Activated CD4-positive, alpha-beta T cell treated with anti-CD3 and anti-CD28 coated beads, Interleukin-2, amount 10 ng/mL, durations not matched to agents 7 days and 5 days (primary cell): Measurements from ENCODE around the gene PHACTR1. TPM values are rescaled to one million over a fixed set of nuclear protein-coding genes. Genes with fewer than 3 reads are reported as not detected.

Source experiments
- CTCF ChIA-PET: fragments of 350-600 bp; sonication (Branson Sonifier 250); formaldehyde crosslinking; loops from one replicate; lab custom pipeline; 2021; ENCODE audit warnings: antibody characterized with exemption; lab: Charles Lee
- POLR2A ChIA-PET: fragments of 350-600 bp; sonication (Branson Sonifier 250); formaldehyde crosslinking; loops from one replicate; lab custom pipeline; 2021; ENCODE audit warnings: antibody characterized with exemption; lab: Charles Lee
- DNase-seq: peaks from one replicate; pipeline ENCODE4 v3.0.0-alpha.2; 2020
- H3K27ac Mint-ChIP-seq: one replicate; pipeline ENCODE4 v1.8.0; 2021; ENCODE audit warnings: mild to moderate bottlenecking, moderate library complexity, mixed read lengths
- H3K27me3 Mint-ChIP-seq: one replicate; pipeline ENCODE4 v1.8.0; 2021; ENCODE audit warnings: mixed read lengths
- H3K36me3 Mint-ChIP-seq: one replicate; pipeline ENCODE4 v1.8.0; 2021; ENCODE audit warnings: low read depth, mixed read lengths
- H3K4me1 Mint-ChIP-seq: one replicate; pipeline ENCODE4 v1.8.0; 2021; ENCODE audit warnings: mixed read lengths
- H3K4me3 Mint-ChIP-seq: one replicate; pipeline ENCODE4 v1.8.0; 2021; ENCODE audit warnings: mild to moderate bottlenecking, moderate library complexity, mixed read lengths
- H3K9me3 Mint-ChIP-seq: one replicate; pipeline ENCODE4 v1.8.0; 2021; ENCODE audit warnings: mixed read lengths
- total RNA-seq, 2 experiments: library from RNA; stranded (reverse); gene quantifications; one replicate each; pipeline ENCODE4 v1.2.3, GENCODE V29; 2021

Gene PHACTR1
- total RNA-seq, 2 experiments from 2014 or later, result 0.19 to 0.32 TPM

DNA sequence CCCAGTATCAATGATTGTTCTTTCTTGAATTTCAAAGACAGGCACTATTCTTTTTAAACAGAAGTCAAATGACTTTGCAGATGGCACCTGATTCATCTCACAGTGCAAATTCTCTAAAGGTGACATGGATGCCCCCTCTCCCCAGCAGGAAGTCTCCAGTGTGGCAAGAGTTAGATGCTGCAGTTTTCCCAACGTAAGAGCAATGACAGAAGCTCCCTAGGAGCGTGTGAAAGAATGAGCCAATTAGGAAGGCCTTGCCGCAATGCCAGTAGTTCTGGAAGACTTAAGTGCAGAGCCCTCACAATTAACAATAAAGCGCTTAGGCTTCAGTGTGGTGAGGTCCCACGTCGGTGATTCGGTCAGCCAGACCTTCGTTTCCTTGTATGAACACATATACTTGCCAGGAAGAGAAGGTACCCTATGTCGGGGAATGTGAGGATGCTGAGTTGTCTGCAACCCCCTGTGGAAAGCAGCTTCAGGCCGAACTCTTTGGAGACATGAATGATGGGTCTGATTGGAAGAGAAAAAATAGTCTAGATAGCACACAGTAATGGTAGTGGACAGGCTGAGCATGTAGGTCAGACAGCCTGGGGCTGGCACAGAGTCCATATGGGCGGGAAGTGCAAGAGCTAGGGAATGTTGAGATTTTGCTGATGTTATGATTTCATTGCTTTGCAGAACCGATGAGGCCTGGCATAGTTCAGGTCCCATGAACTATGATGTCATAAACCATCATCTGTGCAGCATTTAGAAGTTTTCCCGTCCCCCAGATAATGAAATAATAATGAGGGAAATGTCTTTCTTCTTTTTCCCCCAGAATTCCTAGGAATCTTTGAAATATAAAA is 132.6 kb downstream of the PHACTR1 start:
- Mint-ChIP-seq H3K27ac (no peak overlapping the region), H3K9me3 (no peaks in the 10 kb centered on the region), H3K4me1 (no peaks in the 10 kb centered on the region), H3K36me3 (no peaks in the 10 kb centered on the region), H3K27me3 (peaks cover 6% of the 10 kb centered on the region), H3K4me3 (no peak overlapping the region)
- DNase-seq, result no peak
- POLR2A ChIA-PET, result interaction anchor here (0.6 kb wide), 1 partner anchor 245 kb away, joined by 3 read pairs; no protein-coding TSS in a partner anchor
- CTCF ChIA-PET, result no interaction called here

DNA sequence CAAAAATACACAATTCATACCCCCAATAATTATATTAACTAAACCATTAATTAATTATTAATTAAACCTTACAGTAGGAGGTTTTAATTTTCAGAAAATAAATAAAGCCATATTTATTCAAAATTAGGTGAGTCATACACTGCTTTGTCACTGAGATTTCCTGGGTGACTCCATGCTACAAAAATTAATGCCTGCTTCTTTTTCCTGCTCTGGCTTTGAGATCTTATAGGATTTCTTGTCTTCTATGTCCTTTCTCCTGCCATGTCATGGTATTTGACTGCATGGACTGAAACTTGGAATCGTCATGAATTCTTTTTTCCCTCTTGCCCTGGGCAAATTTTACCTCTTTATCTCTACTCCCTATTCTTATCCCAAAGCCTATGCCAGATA is 133.2 kb downstream of the PHACTR1 start:
- Mint-ChIP-seq H3K36me3 (no peaks in the 10 kb centered on the region), H3K9me3 (no peaks in the 10 kb centered on the region), H3K4me3 (no peak overlapping the region), H3K27me3 (peaks cover 6% of the 10 kb centered on the region), H3K27ac (no peak overlapping the region), H3K4me1 (no peaks in the 10 kb centered on the region)
- no peak for DNase-seq
- CTCF ChIA-PET, result no interaction called here
- POLR2A ChIA-PET, result no interaction called here

DNA sequence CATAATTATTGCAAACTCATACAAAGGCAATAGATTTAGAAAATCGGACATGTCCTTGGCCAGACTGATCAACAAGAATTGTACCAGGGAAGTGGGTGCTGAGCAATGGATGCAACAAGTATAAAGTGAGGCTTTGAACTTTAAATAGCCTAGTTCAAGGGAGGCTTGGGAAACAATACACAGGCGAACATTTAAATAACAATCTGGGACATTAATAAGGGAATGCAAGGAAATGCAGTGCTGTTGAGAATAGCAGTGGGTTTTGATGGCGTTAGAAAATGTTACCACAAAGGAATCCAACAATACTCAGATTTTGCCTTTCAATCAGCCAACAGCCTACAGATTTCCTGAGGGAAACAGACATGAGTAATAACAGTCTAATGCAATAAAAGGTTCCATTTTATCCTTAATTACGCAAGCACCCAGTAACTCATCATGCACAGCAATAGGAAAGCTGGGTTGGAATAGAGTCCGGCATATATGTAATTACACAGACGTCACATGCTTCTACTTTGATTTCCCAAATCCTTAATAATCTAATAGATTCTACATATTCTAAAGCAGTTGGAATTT is 134.6 kb downstream of the PHACTR1 start:
- Mint-ChIP-seq H3K27me3 (peaks cover 6% of the 10 kb centered on the region), H3K4me3 (no peak overlapping the region), H3K9me3 (no peaks in the 10 kb centered on the region), H3K36me3 (no peaks in the 10 kb centered on the region), H3K27ac (no peak overlapping the region), H3K4me1 (no peaks in the 10 kb centered on the region)
- POLR2A ChIA-PET, result no interaction called here
- CTCF ChIA-PET, result interaction anchor here (0.9 kb wide), 1 partner anchor 10 kb away, joined by 3 read pairs; no protein-coding TSS in a partner anchor
- no peak for DNase-seq

DNA sequence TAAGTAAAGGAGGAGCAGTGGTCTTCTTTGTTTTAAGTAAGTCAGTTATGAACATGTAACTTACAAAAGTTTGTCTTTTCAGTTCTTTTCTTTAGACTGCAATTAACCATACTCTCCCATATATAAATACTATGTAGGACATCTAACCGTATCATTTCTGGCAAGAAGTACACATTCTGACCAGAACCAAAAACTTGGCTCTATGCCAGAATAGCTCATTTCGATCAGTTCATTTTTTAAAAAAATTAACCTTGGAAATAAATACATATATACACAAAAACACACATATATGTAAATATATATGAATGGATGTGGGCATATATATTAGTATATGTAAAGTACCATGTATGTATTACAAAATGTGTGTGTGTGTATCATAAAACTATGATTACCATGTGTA is 145.0 kb downstream of the PHACTR1 start:
- Mint-ChIP-seq H3K36me3 (no peaks in the 10 kb centered on the region), H3K9me3 (no peaks in the 10 kb centered on the region), H3K27me3 (no peaks in the 10 kb centered on the region), H3K4me3 (no peak overlapping the region), H3K27ac (no peak overlapping the region), H3K4me1 (no peaks in the 10 kb centered on the region)
- DNase-seq, result no peak
- ChIA-PET POLR2A (no interaction called here), CTCF (interaction anchor here (1.1 kb wide), 1 partner anchor 10 kb away, joined by 3 read pairs; no protein-coding TSS in a partner anchor)

DNA sequence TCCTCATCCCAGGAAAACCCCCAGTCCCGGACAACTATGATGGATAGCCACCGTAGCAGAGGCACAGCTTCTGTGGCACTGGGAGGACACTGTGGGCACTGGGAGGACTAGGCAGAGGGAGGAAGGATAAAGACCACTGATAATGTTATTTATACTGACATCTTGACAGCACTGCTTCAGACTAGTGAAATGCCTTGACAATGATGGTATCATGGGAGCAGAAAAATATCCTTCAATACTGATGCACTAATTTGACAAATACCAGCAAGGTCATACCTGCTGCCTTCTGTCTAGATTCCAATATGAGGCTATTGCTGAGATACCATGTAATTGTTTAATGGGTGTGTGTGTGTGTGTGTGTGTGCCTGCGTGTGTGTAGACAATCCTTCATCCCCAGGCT is 148.6 kb downstream of the PHACTR1 start:
- Mint-ChIP-seq H3K4me1 (no peaks in the 10 kb centered on the region), H3K4me3 (no peak overlapping the region), H3K27me3 (peaks cover 2% of the 10 kb centered on the region), H3K9me3 (no peaks in the 10 kb centered on the region), H3K27ac (no peak overlapping the region), H3K36me3 (no peaks in the 10 kb centered on the region)
- no peak for DNase-seq
- CTCF ChIA-PET, result interaction anchor here (0.7 kb wide), 1 partner anchor 158 kb away, joined by 4 read pairs; no protein-coding TSS in a partner anchor
- POLR2A ChIA-PET, result no interaction called here

DNA sequence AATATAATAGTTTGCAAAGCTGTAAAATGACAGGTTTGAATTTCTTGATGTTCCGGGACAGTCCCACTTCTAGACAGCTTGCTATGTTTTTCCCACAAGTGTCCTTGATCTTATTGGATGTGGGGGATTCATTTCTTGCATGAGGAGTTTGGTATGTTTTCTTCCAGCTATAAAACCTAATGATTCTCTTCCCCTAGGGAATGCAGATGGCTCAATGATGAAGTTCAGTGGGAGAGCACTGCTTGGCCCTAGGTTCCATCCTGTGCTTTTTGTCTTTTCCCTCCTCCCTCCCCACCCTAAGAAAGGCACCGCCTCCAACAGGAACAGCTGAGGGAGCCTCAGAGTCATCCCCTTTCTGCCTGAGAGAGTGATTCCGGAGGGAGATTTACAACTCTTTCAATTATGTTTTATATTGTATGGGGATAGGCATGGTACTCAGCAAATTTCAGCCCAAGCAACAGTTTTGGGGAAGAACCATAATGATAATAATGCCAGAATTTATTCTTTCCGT is 149.2 kb downstream of the PHACTR1 start:
- Mint-ChIP-seq H3K27me3 (peaks cover 2% of the 10 kb centered on the region), H3K27ac (no peak overlapping the region), H3K4me1 (no peaks in the 10 kb centered on the region), H3K9me3 (no peaks in the 10 kb centered on the region), H3K4me3 (no peak overlapping the region), H3K36me3 (no peaks in the 10 kb centered on the region)
- CTCF ChIA-PET, result interaction anchor here (1.0 to 1.6 kb wide), 2 partner anchors 15 to 22 kb away, joined by 3 to 4 read pairs; no protein-coding TSS in a partner anchor
- no peak for DNase-seq
- POLR2A ChIA-PET, result no interaction called here

DNA sequence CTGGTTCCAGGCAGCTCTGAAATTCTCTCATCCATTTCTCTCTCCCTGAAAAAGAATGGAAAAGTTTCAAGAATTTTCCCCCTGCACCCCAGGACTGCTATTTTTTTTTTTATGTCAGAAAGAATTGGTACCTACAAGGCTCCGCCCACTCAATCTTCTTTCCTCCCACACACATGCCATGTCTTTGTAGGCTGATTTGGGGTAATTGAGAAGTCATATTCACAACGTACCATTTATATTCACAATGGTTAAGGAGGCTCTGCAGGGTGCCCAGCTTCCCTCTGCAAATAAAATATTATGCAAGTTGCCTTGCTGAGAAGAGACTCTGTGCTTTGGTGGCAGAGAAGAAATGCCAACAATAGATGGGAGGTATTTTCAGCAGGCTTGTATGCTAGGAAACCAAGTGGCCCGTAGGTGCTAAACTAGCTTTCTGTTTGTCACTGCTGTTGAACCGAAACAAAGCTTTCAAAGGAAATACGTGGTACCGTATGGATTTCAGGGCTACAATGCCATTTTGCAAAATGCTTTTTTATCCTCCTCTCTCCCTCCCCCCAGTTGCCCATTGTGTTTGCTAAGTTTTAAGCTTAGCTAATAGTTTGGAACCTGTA is 150.0 kb downstream of the PHACTR1 start:
- POLR2A ChIA-PET, result no interaction called here
- H3K9me3 Mint-ChIP-seq, result no peaks in the 10 kb centered on the region
- no peak overlapping the region for H3K4me3 Mint-ChIP-seq
- CTCF ChIA-PET, result interaction anchor here (0.6 to 1.6 kb wide), 3 partner anchors 15 to 49 kb away, joined by 3 to 4 read pairs (median 3); no protein-coding TSS in a partner anchor
- no peak overlapping the region for H3K27ac Mint-ChIP-seq
- H3K27me3 Mint-ChIP-seq, result peaks cover 2% of the 10 kb centered on the region
- no peaks in the 10 kb centered on the region for H3K4me1 Mint-ChIP-seq
- DNase-seq, result no peak
- H3K36me3 Mint-ChIP-seq, result no peaks in the 10 kb centered on the region

DNA sequence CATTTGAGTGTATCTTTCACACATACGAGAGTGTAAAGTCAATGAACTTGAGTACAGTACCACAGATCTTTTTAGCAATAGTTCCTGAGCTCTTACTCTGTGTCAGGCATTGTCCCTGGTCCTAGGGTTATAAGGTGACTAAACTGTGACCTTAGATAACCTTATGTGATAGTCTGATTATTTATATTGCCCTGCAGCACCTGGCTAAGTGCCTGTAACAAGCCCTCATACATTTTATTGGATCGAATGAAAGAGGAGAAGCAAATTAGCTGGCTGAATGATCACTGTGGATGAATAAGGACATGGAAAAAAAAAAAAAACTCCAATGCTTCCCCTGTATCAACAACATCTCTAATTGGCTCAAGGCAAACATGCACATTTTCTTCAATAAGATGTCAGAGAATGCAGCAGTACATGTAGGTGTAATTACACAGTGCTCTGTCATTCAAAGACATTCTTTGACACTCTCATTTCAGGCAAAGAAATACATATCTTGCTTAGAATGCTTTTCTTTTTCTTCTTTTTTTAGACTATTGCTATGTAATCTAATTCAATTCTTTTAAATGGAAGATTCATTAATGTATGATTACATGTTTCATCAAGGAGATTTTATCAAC is 153.4 kb downstream of the PHACTR1 start:
- Mint-ChIP-seq H3K36me3 (no peaks in the 10 kb centered on the region), H3K27ac (no peak overlapping the region), H3K4me3 (no peak overlapping the region), H3K27me3 (peaks cover 6% of the 10 kb centered on the region), H3K9me3 (no peaks in the 10 kb centered on the region), H3K4me1 (no peaks in the 10 kb centered on the region)
- ChIA-PET CTCF (no interaction called here), POLR2A (no interaction called here)
- DNase-seq, result no peak

DNA sequence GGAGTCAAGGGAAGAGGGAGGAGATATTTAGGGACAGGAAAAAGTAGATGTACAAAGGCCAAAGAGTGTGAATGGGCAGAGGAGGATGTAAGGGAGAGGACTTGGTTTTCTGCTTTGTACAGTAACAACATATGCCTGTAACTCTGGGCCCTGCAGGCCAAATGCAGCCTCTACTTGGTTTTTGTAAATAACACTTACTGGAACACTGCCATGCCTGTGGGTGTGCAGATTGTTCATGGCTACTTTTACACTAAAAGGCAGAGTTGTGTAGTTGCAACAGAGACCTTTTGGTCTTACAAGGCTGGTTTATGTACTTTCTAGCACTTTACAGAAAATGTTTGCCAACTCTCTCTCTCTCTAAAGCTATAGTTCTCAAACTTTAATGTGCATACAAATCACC is 157.1 kb downstream of the PHACTR1 start:
- POLR2A ChIA-PET, result no interaction called here
- Mint-ChIP-seq H3K36me3 (no peaks in the 10 kb centered on the region), H3K4me3 (no peak overlapping the region), H3K27me3 (peaks cover 4% of the 10 kb centered on the region), H3K9me3 (no peaks in the 10 kb centered on the region), H3K27ac (no peak overlapping the region), H3K4me1 (no peaks in the 10 kb centered on the region)
- no peak for DNase-seq
- CTCF ChIA-PET, result no interaction called here

DNA sequence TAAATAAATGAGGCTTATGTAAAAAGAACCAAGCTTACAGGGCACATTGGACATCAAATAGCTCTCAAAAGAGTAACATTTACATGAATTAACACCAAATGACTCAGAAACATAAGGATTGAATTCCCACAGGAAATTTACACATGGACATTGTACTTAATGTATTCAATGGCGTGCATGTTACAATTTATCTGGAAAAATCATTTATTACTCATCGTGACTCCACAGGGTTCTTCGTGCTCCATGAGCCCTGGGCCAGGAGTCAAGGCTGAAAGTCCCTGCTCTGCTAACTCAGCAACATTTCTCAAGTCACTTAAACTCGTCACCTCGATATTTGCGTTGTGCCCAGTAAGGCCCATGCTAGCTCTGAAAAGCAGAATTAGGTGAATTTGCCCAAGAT is 158.5 kb downstream of the PHACTR1 start:
- POLR2A ChIA-PET, result no interaction called here
- no peaks in the 10 kb centered on the region for H3K4me1 Mint-ChIP-seq

DNA sequence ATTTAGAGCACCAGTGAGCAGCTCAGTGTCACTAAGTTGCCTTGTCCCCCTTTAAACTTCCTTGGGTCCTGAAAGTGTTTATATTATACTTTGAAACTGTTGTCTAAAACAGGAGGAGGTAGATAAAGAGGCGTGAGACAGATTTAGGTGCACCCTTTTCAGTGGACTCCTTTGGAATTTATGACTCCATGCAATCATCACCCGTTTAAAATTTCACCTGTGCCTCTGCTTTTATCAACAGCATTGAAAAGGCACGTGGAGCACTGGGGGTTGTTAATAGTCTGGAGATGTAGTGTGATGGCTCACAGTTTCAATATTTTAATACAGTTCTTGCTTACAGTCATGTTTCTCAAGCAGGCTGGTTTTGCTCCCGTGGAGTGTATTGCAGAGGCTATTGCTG is 162.2 kb downstream of the PHACTR1 start:
- peaks cover 2% of the 10 kb centered on the region for H3K27me3 Mint-ChIP-seq
- POLR2A ChIA-PET, result no interaction called here
- CTCF ChIA-PET, result no interaction called here
- no peak for DNase-seq
- H3K27ac Mint-ChIP-seq, result no peak overlapping the region
- H3K9me3 Mint-ChIP-seq, result no peaks in the 10 kb centered on the region
- no peak overlapping the region for H3K4me3 Mint-ChIP-seq
- H3K4me1 Mint-ChIP-seq, result no peaks in the 10 kb centered on the region
- H3K36me3 Mint-ChIP-seq, result no peaks in the 10 kb centered on the region

More for the DNA sequence above, 158.5 kb downstream of the PHACTR1 start:
- Mint-ChIP-seq H3K27ac (no peak overlapping the region), H3K9me3 (no peaks in the 10 kb centered on the region), H3K4me3 (no peak overlapping the region), H3K36me3 (no peaks in the 10 kb centered on the region), H3K27me3 (peaks cover 6% of the 10 kb centered on the region)
- DNase-seq, result no peak
- CTCF ChIA-PET, result no interaction called here

DNA sequence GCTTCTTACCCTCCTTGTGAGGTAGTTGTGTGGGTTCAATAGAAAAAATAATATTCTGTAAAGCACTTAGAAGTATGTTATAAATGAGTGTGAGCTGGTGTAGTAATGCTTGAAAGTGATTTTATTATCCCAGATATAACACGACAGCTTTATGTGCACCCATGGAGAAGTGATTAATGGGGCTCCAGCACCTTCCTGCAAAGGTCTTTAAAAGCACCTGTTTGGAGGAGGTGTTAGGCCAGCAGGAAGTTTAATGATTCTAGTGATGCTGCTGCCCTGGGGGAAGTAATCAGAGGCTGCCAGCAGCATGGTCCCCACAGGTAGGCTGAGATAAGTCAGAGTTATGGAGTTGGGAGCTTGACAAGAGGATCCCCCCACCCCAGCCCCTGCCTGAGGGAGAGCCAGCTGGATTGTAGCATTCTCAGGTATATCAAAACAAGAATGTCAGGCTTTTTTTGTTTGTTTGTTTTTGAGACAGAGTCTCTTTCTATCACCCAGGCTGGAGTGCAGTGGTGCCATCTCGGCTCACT is 166.3 kb downstream of the PHACTR1 start:
- no peaks in the 10 kb centered on the region for H3K36me3 Mint-ChIP-seq
- H3K27me3 Mint-ChIP-seq, result peaks cover 2% of the 10 kb centered on the region
- no peak for DNase-seq

More for the DNA sequence above, 166.3 kb downstream of the PHACTR1 start:
- Mint-ChIP-seq H3K4me1 (no peaks in the 10 kb centered on the region), H3K27ac (no peak overlapping the region), H3K9me3 (no peaks in the 10 kb centered on the region), H3K4me3 (no peak overlapping the region)
- POLR2A ChIA-PET, result no interaction called here
- CTCF ChIA-PET, result interaction anchor here (0.6 kb wide), 1 partner anchor 70 kb away, joined by 3 read pairs; no protein-coding TSS in a partner anchor
